Kidney epithelial cell (primary cell): ENCODE measurements around the gene PHC3. TPM values are rescaled to one million over a fixed set of nuclear protein-coding genes. Genes with fewer than 3 reads are reported as not detected.

Source experiments
- DNase-seq: peaks from one replicate; pipeline ENCODE4 v3.0.0-alpha.2; 2010; ENCODE audit warnings: low read depth
- H3K27me3 ChIP-seq: 2 replicates; pipeline ENCODE4 v1.6.0; 2011; ENCODE audit warnings: low read length; ENCODE audit not compliant: control insufficient read depth, insufficient read depth
- H3K36me3 ChIP-seq: 2 replicates; pipeline ENCODE4 v1.5.1; 2011; ENCODE audit warnings: low read length; ENCODE audit not compliant: control insufficient read depth, insufficient read depth
- H3K4me3 ChIP-seq: 2 replicates; pipeline ENCODE4 v1.5.1; 2011; ENCODE audit warnings: low read depth, mild to moderate bottlenecking, control low read depth, low read length
- total RNA-seq: library from RNA; depleted of rRNA; stranded (reverse); fragments of >200 nt; gene quantifications from 2 replicates; pipeline ENCODE4 v1.2.3, GENCODE V29; 2015
- TF ChIP-seq, protein P1 (sequence below): IDR thresholded peaks from 2 replicates; pipeline ENCODE4 v1.5.1; 2011; ENCODE audit warnings: mild to moderate bottlenecking, moderate library complexity, low read length, control low read depth, inconsistent platforms; ENCODE audit not compliant: insufficient read depth, poor library complexity, severe bottlenecking

The PHC3 gene
- total RNA-seq, 1 donor from 2014 or later = 22.4 TPM

- Histone ChIP-seq H3K27me3 (no peaks in the 10 kb centered on the region), H3K4me3 (no peak overlapping the region), H3K36me3 (no peaks in the 10 kb centered on the region)
- TF ChIP-seq, protein P1, sequence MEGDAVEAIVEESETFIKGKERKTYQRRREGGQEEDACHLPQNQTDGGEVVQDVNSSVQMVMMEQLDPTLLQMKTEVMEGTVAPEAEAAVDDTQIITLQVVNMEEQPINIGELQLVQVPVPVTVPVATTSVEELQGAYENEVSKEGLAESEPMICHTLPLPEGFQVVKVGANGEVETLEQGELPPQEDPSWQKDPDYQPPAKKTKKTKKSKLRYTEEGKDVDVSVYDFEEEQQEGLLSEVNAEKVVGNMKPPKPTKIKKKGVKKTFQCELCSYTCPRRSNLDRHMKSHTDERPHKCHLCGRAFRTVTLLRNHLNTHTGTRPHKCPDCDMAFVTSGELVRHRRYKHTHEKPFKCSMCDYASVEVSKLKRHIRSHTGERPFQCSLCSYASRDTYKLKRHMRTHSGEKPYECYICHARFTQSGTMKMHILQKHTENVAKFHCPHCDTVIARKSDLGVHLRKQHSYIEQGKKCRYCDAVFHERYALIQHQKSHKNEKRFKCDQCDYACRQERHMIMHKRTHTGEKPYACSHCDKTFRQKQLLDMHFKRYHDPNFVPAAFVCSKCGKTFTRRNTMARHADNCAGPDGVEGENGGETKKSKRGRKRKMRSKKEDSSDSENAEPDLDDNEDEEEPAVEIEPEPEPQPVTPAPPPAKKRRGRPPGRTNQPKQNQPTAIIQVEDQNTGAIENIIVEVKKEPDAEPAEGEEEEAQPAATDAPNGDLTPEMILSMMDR = no peak
- DNase-seq = no peak
Measured at GRCh38 chr3:170111147-170111771, 70.3 kb downstream of the PHC3 start.

- Histone ChIP-seq H3K36me3 (no peaks in the 10 kb centered on the region), H3K27me3 (no peaks in the 10 kb centered on the region), H3K4me3 (no peak overlapping the region)
- DNase-seq = no peak
- TF ChIP-seq, protein P1 = no peak
Measured at GRCh38 chr3:170109579-170110293, 71.8 kb downstream of the PHC3 start.

DNA sequence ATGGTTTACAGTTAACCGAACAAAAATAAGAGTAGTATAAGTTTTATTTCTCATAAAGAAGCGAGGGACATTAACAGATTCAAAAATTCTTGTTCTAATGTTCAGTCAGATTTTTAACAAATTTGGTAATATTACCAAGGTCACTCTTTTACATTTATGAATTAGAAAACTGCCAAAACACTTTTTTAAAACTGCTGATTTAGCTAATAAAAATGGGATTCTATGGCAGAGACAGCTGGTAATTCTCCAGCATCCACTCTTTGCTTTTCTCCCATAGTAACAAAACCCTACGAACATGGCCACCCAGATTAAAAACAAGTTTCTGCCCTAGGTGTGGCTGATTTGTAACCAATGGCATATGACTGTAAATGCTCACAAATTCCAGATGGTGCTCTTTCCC is 72.6 kb downstream of the PHC3 start:
- H3K27me3 ChIP-seq = no peaks in the 10 kb centered on the region
- H3K4me3 ChIP-seq = no peak overlapping the region
- no peaks in the 10 kb centered on the region for H3K36me3 ChIP-seq
- TF ChIP-seq, protein P1 = no peak
- no peak for DNase-seq

DNA sequence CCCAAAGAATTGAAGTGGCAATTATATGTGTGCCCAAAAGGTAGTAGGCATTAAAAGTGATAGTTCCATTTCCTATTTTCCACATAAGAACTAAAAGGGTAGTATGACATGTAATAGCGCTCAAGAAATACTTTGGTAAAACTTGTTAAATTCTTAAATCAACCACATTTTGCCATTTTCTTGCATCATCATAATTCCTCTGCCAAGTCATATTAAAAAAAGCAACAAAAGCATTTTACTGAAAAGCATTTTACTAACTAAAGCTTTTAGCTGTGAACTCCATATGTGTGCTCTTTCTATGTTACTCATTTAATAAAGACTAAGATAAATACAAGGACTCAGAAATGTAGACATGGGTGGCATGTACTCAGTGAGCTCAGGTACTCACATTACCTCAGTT is 73.6 kb downstream of the PHC3 start:
- no peaks in the 10 kb centered on the region for H3K27me3 ChIP-seq
- no peak for DNase-seq
- no peaks in the 10 kb centered on the region for H3K36me3 ChIP-seq
- no peak overlapping the region for H3K4me3 ChIP-seq
- TF ChIP-seq, protein P1 = no peak

DNA sequence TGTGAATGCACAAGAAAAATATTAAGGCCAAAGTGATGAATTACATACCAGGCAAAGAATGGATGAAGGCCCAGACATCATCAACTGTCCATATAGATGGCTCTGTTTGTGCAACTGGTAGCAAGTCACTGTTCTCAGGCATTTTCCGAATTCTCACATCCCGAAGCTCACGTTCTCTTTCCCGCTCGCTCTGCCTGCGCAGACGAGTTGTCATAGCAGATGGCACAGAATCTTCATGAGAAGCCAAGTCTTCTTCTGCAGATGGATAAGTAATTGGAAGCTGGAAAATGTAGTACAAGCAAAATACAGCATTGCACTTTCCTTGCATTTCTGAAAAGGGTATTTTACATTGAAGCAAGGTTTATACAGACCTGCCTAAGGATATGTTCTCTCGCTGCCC is 79.1 kb downstream of the PHC3 start:
- H3K4me3 ChIP-seq = no peak overlapping the region
- no peaks in the 10 kb centered on the region for H3K36me3 ChIP-seq
- TF ChIP-seq, protein P1 = no peak
- H3K27me3 ChIP-seq = no peaks in the 10 kb centered on the region
- DNase-seq = no peak
